ENCODE measurements around the gene ZNF862. TPM values are rescaled to one million over a fixed set of nuclear protein-coding genes. Genes with fewer than 3 reads are reported as not detected.

The ZNF862 gene
- total RNA-seq, 1 donor from 2014 or later = 23.9 TPM

DNA sequence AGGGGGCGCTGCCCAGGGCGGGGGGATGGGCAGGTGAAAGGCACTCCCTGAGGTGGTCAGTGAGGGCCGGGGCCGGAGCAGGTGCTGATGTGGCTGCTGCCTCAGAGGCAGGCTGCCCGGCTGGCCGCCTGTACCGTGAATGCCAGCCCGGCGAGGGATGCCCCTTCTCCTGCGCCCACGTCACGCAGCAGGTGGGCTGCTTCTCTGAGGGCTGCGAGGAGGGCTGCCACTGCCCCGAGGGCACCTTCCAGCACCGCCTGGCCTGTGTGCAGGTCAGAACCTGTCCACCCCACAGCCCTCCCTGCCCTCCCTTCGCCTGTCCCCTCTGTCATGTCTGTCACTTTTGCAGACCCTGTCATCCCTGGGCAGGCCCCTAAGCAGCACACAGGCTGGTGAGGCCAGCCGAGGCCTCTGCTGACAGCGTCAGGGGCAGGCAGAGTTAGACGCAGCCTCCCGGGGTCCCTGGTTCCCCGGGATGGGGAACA, 21.9 kb upstream of the ZNF862 start:
- H3K27me3 Mint-ChIP-seq = peaks cover 2% of the 10 kb centered on the region

DNA sequence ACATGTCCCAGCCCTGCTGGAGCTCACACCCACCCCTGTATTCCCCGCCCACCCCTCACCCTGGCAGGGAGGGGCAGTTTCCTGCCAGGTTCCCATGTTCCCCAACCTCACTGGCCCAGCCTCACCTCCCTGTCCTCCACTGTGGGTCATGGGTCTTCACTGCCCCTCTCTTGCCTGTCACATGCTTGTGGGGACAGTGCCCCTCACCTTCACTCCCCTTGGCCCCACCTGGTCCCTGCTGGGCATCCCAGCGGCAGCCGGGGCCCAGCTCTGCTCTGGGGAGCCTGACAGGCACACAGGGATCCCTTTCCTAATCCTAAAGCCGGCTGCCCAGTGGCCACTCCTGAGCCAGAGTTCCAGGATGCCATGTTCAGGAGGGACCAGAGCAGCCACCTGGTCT, 21.4 kb upstream of the ZNF862 start:
- Mint-ChIP-seq H3K4me1 (ENCODE audit: unreplicated experiment) (no peaks in the 10 kb centered on the region), H3K36me3 (no peaks in the 10 kb centered on the region), H3K27me3 (peaks cover 2% of the 10 kb centered on the region), H3K9me3 (no peaks in the 10 kb centered on the region), H3K4me3 (no peak overlapping the region), H3K27ac (no peak overlapping the region)
- TF ChIP-seq, protein P1, sequence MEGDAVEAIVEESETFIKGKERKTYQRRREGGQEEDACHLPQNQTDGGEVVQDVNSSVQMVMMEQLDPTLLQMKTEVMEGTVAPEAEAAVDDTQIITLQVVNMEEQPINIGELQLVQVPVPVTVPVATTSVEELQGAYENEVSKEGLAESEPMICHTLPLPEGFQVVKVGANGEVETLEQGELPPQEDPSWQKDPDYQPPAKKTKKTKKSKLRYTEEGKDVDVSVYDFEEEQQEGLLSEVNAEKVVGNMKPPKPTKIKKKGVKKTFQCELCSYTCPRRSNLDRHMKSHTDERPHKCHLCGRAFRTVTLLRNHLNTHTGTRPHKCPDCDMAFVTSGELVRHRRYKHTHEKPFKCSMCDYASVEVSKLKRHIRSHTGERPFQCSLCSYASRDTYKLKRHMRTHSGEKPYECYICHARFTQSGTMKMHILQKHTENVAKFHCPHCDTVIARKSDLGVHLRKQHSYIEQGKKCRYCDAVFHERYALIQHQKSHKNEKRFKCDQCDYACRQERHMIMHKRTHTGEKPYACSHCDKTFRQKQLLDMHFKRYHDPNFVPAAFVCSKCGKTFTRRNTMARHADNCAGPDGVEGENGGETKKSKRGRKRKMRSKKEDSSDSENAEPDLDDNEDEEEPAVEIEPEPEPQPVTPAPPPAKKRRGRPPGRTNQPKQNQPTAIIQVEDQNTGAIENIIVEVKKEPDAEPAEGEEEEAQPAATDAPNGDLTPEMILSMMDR (conservative IDR thresholded peaks at IDR 0.05) = no peak
- no peak for DNase-seq (ENCODE audit: extremely low spot score, unreplicated experiment)

More for the DNA sequence above, 21.9 kb upstream of the ZNF862 start:
- H3K27ac Mint-ChIP-seq = no peak overlapping the region
- H3K9me3 Mint-ChIP-seq = no peaks in the 10 kb centered on the region
- H3K4me3 Mint-ChIP-seq = no peak overlapping the region
- H3K4me1 Mint-ChIP-seq (ENCODE audit: unreplicated experiment) = no peaks in the 10 kb centered on the region
- DNase-seq (ENCODE audit: extremely low spot score, unreplicated experiment) = no peak
- TF ChIP-seq, protein P1 (conservative IDR thresholded peaks at IDR 0.05) = no peak
- H3K36me3 Mint-ChIP-seq = no peaks in the 10 kb centered on the region

DNA sequence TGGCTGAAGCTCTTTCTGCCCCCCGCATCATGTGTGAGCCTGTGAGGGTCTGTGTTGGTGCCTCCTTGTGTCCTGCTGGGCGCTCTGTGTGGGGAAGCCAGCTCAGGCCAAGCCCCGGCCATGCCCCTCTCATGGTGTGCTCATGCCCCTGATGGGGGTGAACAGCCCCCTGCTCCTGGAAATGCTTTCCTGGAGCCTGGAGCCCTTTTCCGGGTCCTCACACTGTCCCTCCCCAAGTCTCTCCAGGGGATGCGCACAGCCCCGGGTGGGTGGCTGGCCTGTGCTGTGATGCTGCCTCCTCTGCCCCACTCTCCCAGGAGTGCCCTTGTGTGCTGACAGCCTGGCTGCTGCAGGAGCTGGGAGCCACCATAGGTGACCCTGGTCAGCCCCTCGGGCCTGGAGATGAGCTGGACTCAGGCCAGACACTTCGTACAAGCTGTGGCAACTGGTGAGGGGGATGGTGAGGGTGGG, 20.8 kb upstream of the ZNF862 start:
- Mint-ChIP-seq H3K9me3 (no peaks in the 10 kb centered on the region), H3K4me3 (no peak overlapping the region)

DNA sequence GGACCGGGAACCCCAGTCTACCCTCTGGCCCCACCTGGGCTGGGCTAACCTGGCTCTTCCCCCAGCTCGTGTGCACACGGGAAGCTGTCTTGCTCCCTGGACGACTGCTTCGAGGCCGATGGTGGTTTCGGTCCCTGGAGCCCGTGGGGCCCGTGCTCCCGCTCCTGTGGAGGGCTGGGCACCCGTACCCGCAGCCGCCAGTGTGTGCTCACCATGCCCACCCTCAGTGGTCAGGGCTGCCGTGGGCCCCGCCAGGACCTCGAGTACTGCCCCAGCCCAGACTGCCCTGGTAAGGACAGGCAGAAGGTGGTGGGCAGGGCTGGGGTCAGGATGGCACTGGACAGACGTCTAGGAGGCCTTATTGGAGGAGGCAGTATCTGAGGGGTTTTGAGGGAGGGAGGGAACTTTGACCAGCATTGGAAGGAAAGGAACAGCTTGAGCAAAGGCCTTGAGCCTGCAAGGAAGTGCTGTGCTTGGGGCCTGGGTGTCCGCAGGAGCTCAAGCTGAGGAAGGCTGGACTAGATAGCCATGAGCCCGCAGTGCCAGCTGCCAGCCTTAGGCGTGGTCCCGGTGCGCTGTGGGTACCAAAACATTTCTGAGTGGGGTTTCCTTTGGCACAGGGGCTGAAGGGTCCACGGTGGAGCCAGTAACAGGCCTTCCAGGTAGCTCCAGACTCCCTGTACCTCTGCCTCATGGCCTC, 20.2 kb upstream of the ZNF862 start:
- TF ChIP-seq, protein P1 (conservative IDR thresholded peaks at IDR 0.05) = no peak
- Mint-ChIP-seq H3K36me3 (no peaks in the 10 kb centered on the region), H3K27me3 (peaks cover 2% of the 10 kb centered on the region), H3K4me1 (ENCODE audit: unreplicated experiment) (no peaks in the 10 kb centered on the region), H3K9me3 (no peaks in the 10 kb centered on the region), H3K4me3 (no peak overlapping the region), H3K27ac (no peak overlapping the region)
- DNase-seq (ENCODE audit: extremely low spot score, unreplicated experiment) = no peak

More for the DNA sequence above, 20.8 kb upstream of the ZNF862 start:
- no peak for DNase-seq (ENCODE audit: extremely low spot score, unreplicated experiment)
- Mint-ChIP-seq H3K36me3 (no peaks in the 10 kb centered on the region), H3K4me1 (ENCODE audit: unreplicated experiment) (no peaks in the 10 kb centered on the region), H3K27ac (no peak overlapping the region), H3K27me3 (peaks cover 2% of the 10 kb centered on the region)
- TF ChIP-seq, protein P1 (conservative IDR thresholded peaks at IDR 0.05) = no peak

DNA sequence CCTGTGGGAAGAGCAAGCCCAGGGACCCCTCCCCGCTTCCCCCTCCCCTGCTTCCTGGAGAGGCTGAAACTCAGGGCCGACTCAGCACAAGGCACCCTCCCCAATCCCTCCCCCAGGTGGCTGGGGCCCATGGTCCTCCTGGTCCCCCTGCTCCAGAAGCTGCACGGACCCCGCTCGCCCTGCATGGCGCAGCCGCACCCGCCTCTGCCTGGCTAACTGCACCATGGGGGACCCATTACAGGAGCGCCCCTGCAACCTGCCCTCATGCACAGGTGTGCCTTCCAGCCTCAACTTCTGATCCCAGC, 19.7 kb upstream of the ZNF862 start:
- H3K9me3 Mint-ChIP-seq = no peaks in the 10 kb centered on the region
- no peak for DNase-seq (ENCODE audit: extremely low spot score, unreplicated experiment)
- H3K4me1 Mint-ChIP-seq (ENCODE audit: unreplicated experiment) = no peaks in the 10 kb centered on the region
- no peak overlapping the region for H3K27ac Mint-ChIP-seq
- no peak overlapping the region for H3K4me3 Mint-ChIP-seq
- peaks cover 2% of the 10 kb centered on the region for H3K27me3 Mint-ChIP-seq
- TF ChIP-seq, protein P1 (conservative IDR thresholded peaks at IDR 0.05) = no peak
- H3K36me3 Mint-ChIP-seq = no peaks in the 10 kb centered on the region
